OCI-LY7 (cell line): ENCODE data around the gene ZSCAN2. TPM values are rescaled to one million over a fixed set of nuclear protein-coding genes. Genes with fewer than 3 reads are reported as not detected.
"Not testable (repeated sequence)": the region's sequence is repeated elsewhere in the genome, so short reads cannot be mapped to it uniquely, and the experiment has no call there.

Experiments
- BruUV-seq: library from RNA; stranded (reverse); fragments of 400-500 nt; replicated peaks from 2 replicates; lab custom pipeline; 2021; lab: Mats Ljungman, UMichigan
- CTCF ChIA-PET: fragments of 300-600 bp; sonication (Branson Sonifier 250); formaldehyde crosslinking; loops from one replicate; lab custom pipeline; 2022; ENCODE audit warnings: antibody characterized with exemption; ENCODE audit not compliant: unreplicated experiment; lab: Charles Lee
- POLR2A ChIA-PET: fragments of 300-600 bp; sonication (Branson Sonifier 250); formaldehyde crosslinking; loops from one replicate; lab custom pipeline; 2022; ENCODE audit warnings: antibody characterized with exemption; lab: Charles Lee
- DNase-seq: peaks from one replicate; pipeline ENCODE4 v3.0.0-alpha.2; 2015; ENCODE audit warnings: low spot score
- H2AFZ ChIP-seq: fragments of 200-600 bp; sonication (generic), shearing (Covaris generic); 2 replicates; pipeline ENCODE4 v1.6.1; 2014; ENCODE audit warnings: mild to moderate bottlenecking, antibody characterized with exemption, low read length, moderate library complexity
- H3K27ac ChIP-seq: fragments of 200-600 bp; sonication (generic); 2 replicates; pipeline ENCODE4 v1.5.1; 2014; ENCODE audit warnings: mixed run types, low read depth, mild to moderate bottlenecking, moderate library complexity, low read length, inconsistent platforms; ENCODE audit not compliant: poor library complexity, severe bottlenecking
- H3K36me3 ChIP-seq: fragments of 200-600 bp; sonication (generic); 2 replicates; pipeline ENCODE4 v1.6.1; 2014; ENCODE audit warnings: mild to moderate bottlenecking, antibody characterized with exemption, low read length, moderate library complexity, mixed read lengths; ENCODE audit not compliant: insufficient read depth
- H3K4me1 ChIP-seq: fragments of 200-600 bp; sonication (generic); 2 replicates; pipeline ENCODE4 v1.5.1; 2014; ENCODE audit warnings: mild to moderate bottlenecking, low read length; ENCODE audit not compliant: insufficient read depth, poor library complexity, severe bottlenecking
- H3K4me2 ChIP-seq: fragments of 200-600 bp; sonication (generic); 2 replicates; pipeline ENCODE4 v1.6.1; 2014; ENCODE audit warnings: mild to moderate bottlenecking, low read length
- H3K4me3 ChIP-seq: fragments of 200-600 bp; sonication (generic); 2 replicates; pipeline ENCODE4 v1.5.1; 2014; ENCODE audit warnings: mild to moderate bottlenecking, low read depth, low read length; ENCODE audit not compliant: poor library complexity, severe bottlenecking
- H3K79me2 ChIP-seq: fragments of 200-600 bp; sonication (generic); 2 replicates; pipeline ENCODE4 v1.6.1; 2016; ENCODE audit warnings: low read depth, mild to moderate bottlenecking, low read length, moderate library complexity, mixed read lengths; ENCODE audit not compliant: insufficient read depth
- H3K9me2 ChIP-seq: fragments of 200-600 bp; sonication (generic); 2 replicates; pipeline ENCODE4 v1.6.1; 2016; ENCODE audit warnings: mild to moderate bottlenecking, low read length, mixed read lengths; ENCODE audit not compliant: insufficient read depth
- H3K9me3 ChIP-seq: fragments of 200-600 bp; sonication (generic); 2 replicates; pipeline ENCODE4 v1.6.1; 2014; ENCODE audit warnings: mild to moderate bottlenecking, mixed run types, low read length, mixed read lengths
- H4K20me1 ChIP-seq: fragments of 200-600 bp; sonication (generic); 2 replicates; pipeline ENCODE4 v1.6.1; 2014; ENCODE audit warnings: mild to moderate bottlenecking, antibody characterized with exemption, low read length, moderate library complexity, mixed read lengths; ENCODE audit not compliant: insufficient read depth
- CTCF ChIP-seq: fragments of 200-600 bp; sonication (generic); conservative IDR thresholded peaks from 2 replicates; pipeline ENCODE4 v1.5.1; 2014; ENCODE audit warnings: mild to moderate bottlenecking, antibody characterized with exemption, low read length, moderate library complexity, mixed read lengths
- EZH2phosphoT487 ChIP-seq: fragments of 200-600 bp; sonication (generic); IDR thresholded peaks from 2 replicates; pipeline ENCODE4 v1.6.1; 2018; ENCODE audit warnings: low read depth, borderline replicate concordance, mild to moderate bottlenecking, mixed run types, antibody characterized with exemption, low read length, moderate library complexity, mixed read lengths
- intact Hi-C: fragments of 100-400 bp; cut with micrococcal nuclease; formaldehyde crosslinking; loops from one replicate; pipeline ENCODE4 v1.10.0; 2022; ENCODE audit not compliant: unreplicated experiment
- total RNA-seq, 2 experiments: library from RNA; depleted of rRNA in 1 of 2; stranded (reverse); fragments of >200 nt in 1 of 2; shearing (Covaris generic) in 1 of 2; gene quantifications; 2 replicates each; pipeline ENCODE4 v1.2.3, GENCODE V29; 2014 to 2022

Gene ZSCAN2
- total RNA-seq, 2 experiments from 2014 or later = 12.0 to 12.4 TPM

GRCh38 chr15:84634228-84634837, 33.5 kb downstream of the ZSCAN2 start:
- Histone ChIP-seq H2AFZ (no peak overlapping the region; the same call in 1 of the 2 replicates), H3K27ac (no peak overlapping the region), H3K36me3 (peaks cover 36% of the 10 kb centered on the region; the same call in 1 of the 2 replicates), H3K4me2 (peak overlapping the region; percentile 95), H3K4me3 (peak overlapping the region; percentile 76), H3K9me2 (no peaks in the 10 kb centered on the region), H4K20me1 (peaks cover 14% of the 10 kb centered on the region; the same call in 1 of the 2 replicates), H3K9me3 (no peaks in the 10 kb centered on the region), H3K79me2 (peaks cover 22% of the 10 kb centered on the region; the same call in 1 of the 2 replicates), H3K4me1 (peaks cover 40% of the 10 kb centered on the region)
- no peak for DNase-seq
- POLR2A ChIA-PET = no interaction called here
- BruUV-seq = no TSS peak
- TF ChIP-seq CTCF (no peak), EZH2phosphoT487 (no peak)
- CTCF ChIA-PET = interaction anchor here (1.0 kb wide), 1 partner anchor 33 kb away, joined by 4 read pairs; no protein-coding TSS in a partner anchor
- intact Hi-C loops = no loop called here

GRCh38 chr15:84638103-84638502, 37.3 kb downstream of the ZSCAN2 start:
- BruUV-seq = no TSS peak
- intact Hi-C loops = no loop called here
- Histone ChIP-seq H3K9me3 (no peaks in the 10 kb centered on the region), H3K4me2 (no peak overlapping the region), H3K36me3 (peaks cover 74% of the 10 kb centered on the region), H2AFZ (no peak overlapping the region), H3K9me2 (no peaks in the 10 kb centered on the region), H4K20me1 (peaks cover 14% of the 10 kb centered on the region; the same call in 1 of the 2 replicates), H3K27ac (peak overlapping the region; percentile 22), H3K4me1 (peaks cover 33% of the 10 kb centered on the region), H3K79me2 (peaks cover 7% of the 10 kb centered on the region; the same call in 1 of the 2 replicates), H3K4me3 (no peak overlapping the region)
- ChIA-PET CTCF (interaction anchor here (0.9 to 1.6 kb wide), 2 partner anchors 39 to 67 kb away, joined by 3 read pairs; no protein-coding TSS in a partner anchor), POLR2A (interaction anchor here (0.6 to 0.9 kb wide), 2 partner anchors 9 to 136 kb away, joined by 3 to 4 read pairs; no protein-coding TSS in a partner anchor)
- peak; percentile 52 for DNase-seq
- TF ChIP-seq CTCF (peak; percentile 67), EZH2phosphoT487 (no peak)

GRCh38 chr15:84641871-84642270, 41.1 kb downstream of the ZSCAN2 start:
- not testable (repeated sequence) for H3K4me3 ChIP-seq, H3K79me2 ChIP-seq, BruUV-seq

DNA sequence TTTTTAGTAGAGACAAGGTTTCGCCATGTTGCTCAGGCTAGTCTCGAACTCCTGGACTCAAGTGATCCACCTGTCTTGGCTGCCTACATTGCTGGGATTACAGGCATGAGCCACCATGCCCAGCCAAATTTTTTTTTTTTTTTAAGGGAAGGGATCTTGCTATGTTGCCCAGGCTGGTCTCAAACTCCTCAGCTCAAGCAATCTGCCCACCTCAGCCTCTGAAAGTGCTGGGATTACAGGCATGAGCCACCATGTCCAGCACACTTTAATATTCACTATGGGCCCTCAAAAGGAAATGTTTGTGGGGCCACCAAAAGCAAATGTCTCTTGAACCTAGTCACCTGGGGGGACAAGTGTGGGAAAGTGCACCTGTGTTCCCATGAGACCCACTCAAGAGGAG, 41.8 kb downstream of the ZSCAN2 start:
- H3K4me2 ChIP-seq, H3K27ac ChIP-seq, H3K79me2 ChIP-seq, H3K9me2 ChIP-seq, CTCF ChIA-PET, H4K20me1 ChIP-seq, H3K9me3 ChIP-seq, intact Hi-C loops, BruUV-seq, DNase-seq, H3K4me3 ChIP-seq, H2AFZ ChIP-seq: not testable (repeated sequence)
- POLR2A ChIA-PET = interaction anchor here (0.9 to 1.3 kb wide), 2 partner anchors 8 to 11 kb away, joined by 3 to 4 read pairs; no protein-coding TSS in a partner anchor
- peaks cover 19% of the 10 kb centered on the region for H3K4me1 ChIP-seq
- peaks cover 93% of the 10 kb centered on the region for H3K36me3 ChIP-seq

More at GRCh38 chr15:84641871-84642270, 41.1 kb downstream of the ZSCAN2 start:
- peaks cover 87% of the 10 kb centered on the region for H3K36me3 ChIP-seq
- H3K4me1 ChIP-seq = peaks cover 20% of the 10 kb centered on the region
- DNase-seq, H3K9me3 ChIP-seq, H3K4me2 ChIP-seq, CTCF ChIA-PET, H3K27ac ChIP-seq, H4K20me1 ChIP-seq, intact Hi-C loops, H3K9me2 ChIP-seq, H2AFZ ChIP-seq: not testable (repeated sequence)
- POLR2A ChIA-PET = interaction anchor here (0.9 kb wide), 1 partner anchor 9 kb away, joined by 3 read pairs; no protein-coding TSS in a partner anchor
